Right kidney (tissue), 9 donors: ENCODE results near the gene MAPK8IP3.

Experiments used
- DNase-seq: peaks from one replicate; pipeline ENCODE4 v3.0.0-alpha.2; 2016
- long read RNA-seq, 8 donors: transcript quantifications; one replicate each; lab custom pipeline, GENCODE V29; 2026

The MAPK8IP3 gene, protein sequence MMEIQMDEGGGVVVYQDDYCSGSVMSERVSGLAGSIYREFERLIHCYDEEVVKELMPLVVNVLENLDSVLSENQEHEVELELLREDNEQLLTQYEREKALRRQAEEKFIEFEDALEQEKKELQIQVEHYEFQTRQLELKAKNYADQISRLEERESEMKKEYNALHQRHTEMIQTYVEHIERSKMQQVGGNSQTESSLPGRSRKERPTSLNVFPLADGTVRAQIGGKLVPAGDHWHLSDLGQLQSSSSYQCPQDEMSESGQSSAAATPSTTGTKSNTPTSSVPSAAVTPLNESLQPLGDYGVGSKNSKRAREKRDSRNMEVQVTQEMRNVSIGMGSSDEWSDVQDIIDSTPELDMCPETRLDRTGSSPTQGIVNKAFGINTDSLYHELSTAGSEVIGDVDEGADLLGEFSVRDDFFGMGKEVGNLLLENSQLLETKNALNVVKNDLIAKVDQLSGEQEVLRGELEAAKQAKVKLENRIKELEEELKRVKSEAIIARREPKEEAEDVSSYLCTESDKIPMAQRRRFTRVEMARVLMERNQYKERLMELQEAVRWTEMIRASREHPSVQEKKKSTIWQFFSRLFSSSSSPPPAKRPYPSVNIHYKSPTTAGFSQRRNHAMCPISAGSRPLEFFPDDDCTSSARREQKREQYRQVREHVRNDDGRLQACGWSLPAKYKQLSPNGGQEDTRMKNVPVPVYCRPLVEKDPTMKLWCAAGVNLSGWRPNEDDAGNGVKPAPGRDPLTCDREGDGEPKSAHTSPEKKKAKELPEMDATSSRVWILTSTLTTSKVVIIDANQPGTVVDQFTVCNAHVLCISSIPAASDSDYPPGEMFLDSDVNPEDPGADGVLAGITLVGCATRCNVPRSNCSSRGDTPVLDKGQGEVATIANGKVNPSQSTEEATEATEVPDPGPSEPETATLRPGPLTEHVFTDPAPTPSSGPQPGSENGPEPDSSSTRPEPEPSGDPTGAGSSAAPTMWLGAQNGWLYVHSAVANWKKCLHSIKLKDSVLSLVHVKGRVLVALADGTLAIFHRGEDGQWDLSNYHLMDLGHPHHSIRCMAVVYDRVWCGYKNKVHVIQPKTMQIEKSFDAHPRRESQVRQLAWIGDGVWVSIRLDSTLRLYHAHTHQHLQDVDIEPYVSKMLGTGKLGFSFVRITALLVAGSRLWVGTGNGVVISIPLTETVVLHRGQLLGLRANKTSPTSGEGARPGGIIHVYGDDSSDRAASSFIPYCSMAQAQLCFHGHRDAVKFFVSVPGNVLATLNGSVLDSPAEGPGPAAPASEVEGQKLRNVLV (N-terminal part only)
- long read RNA-seq, donor 1, full-length matches to known transcripts, result 9 of 9 reads
- long read RNA-seq, donor 1, partial matches to known transcripts, result 0 of 9 reads
- long read RNA-seq, donor 1, other reads (novel, unspliced or antisense), result 0 of 9 reads
- long read RNA-seq, donor 2, result 0 reads
- long read RNA-seq, donor 3, partial matches to known transcripts, result 0 of 3 reads
- long read RNA-seq, donor 3, other reads (novel, unspliced or antisense), result 0 of 3 reads
- long read RNA-seq, donor 4, full-length matches to known transcripts, result 7 of 65 reads
- long read RNA-seq, donor 4, partial matches to known transcripts, result 26 of 65 reads
- long read RNA-seq, donor 4, other reads (novel, unspliced or antisense), result 32 of 65 reads
- long read RNA-seq, donor 5, full-length matches to known transcripts, result 3 of 23 reads
- long read RNA-seq, donor 5, partial matches to known transcripts, result 13 of 23 reads
- long read RNA-seq, donor 5, other reads (novel, unspliced or antisense), result 7 of 23 reads
- long read RNA-seq, donor 6, full-length matches to known transcripts, result 5 of 58 reads
- long read RNA-seq, donor 6, partial matches to known transcripts, result 46 of 58 reads
- long read RNA-seq, donor 6, other reads (novel, unspliced or antisense), result 7 of 58 reads
- long read RNA-seq, donor 7, result 0 reads
- long read RNA-seq, donor 8, full-length matches to known transcripts, result 4 of 4 reads
- long read RNA-seq, donor 8, partial matches to known transcripts, result 0 of 4 reads
- long read RNA-seq, donor 8, other reads (novel, unspliced or antisense), result 0 of 4 reads

- DNase-seq, result peak; percentile 100
Observed at GRCh38 chr16:1705688-1706385, at the start of gene MAPK8IP3. Gene MAPK8IP3, plus strand, starts transcription at chr16:1706195. Its CDS starts 145 bp downstream, at chr16:1706340.

DNA sequence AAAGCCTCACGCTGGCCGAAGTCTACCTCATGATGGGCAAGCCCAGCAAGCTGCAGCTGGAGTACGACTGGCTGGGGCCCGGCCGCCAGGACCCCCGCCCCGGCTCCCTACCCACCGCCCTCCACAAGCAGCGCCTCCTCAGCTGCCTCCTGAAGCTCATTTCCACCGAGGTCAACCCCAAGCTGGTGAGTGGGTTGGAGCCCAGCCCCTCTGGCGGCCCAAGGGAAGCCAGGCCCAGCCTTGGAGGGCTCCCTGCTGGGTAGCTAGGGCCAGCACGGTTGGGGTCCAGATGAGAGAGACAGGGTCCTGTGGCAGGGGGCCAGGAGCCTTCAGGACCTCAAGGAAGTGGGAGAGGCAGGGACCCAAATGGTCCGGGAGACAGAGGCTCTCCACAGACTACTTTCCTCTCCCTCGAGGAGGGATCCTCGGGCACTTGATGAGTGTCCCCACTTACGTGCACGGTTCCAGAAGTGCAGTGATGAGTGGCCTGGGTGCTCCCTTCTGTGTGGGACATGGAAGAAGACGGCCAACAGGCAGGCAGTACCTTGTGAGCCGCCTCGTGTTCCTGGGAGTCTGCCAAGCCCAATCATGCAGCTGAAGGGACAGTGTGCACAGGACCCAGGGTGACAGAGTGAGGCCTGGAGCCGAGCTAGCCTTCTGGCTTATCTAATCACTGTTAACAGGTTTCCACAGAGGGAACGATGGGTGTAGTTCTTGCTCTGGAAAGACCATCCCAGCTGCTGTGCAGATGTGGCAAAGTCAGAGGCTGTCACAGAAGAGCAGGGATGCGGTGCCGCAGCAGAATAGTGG, 49.0 kb upstream of the MAPK8IP3 start:
- no peak for DNase-seq

- DNase-seq, result no peak
Observed at GRCh38 chr16:1657841-1658240, 48.2 kb upstream of the MAPK8IP3 start.

DNA sequence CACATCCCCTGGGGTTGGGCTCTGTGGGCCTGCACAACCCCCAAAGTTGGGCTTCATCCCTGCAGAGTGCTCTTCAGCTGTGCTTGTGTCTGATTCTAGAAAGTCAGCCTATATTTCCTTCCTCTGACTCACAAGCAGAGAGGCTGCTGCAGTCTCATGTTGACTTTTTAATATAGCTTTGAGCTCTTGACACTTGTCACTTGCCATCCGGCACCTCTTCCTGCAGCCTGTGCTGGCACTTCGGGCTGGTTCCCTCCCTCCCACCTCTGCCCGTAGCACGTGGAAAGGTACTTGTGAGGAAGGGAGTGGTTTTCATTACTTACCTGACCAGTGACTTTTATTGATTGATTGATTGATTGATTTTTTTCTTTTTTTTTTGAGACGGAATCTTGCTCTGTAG, 47.0 kb upstream of the MAPK8IP3 start:
- no peak for DNase-seq

- no peak for DNase-seq
Observed at GRCh38 chr16:1661826-1662225, 44.2 kb upstream of the MAPK8IP3 start.

DNA sequence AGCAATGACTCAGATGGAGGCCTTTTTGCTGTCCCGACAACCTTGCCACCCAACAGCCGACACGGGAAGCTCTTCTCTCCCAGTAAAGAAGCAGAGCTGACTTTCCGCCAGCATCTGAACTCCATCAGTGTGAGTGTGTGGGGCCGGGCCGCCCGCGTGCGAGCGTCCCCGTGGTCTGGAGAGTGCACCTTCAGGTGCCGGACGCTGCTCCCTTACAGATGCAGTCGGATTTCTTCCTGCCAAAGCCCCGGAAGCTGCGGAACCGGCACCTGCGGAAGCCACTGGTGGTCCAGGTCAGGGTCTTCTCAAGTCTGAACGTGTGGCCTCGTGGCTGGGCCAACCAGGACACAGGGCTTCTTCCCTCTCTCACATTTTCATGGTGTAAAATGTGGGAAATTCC, 43.5 kb upstream of the MAPK8IP3 start:
- DNase-seq, result no peak

DNA sequence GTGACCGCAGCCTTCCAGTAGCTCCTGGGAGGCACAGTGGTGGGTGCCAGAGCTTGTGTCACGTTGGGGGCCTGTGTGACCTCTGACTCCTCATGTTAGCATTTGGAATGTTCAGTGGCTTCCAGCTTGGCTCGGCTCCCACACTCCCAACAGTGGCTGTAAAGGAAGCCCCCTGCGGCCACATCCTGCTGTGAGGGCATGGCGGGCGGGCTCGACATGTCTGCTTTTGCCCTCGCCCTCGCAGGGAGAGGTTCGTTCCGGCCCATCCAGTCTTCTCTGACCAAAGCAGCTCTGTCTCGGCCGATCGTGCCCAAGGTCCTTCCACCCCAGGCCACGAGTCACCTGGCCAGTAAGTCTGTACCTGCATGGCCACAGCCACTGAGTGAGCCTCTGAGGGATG, 40.2 kb upstream of the MAPK8IP3 start:
- DNase-seq, result no peak

DNA sequence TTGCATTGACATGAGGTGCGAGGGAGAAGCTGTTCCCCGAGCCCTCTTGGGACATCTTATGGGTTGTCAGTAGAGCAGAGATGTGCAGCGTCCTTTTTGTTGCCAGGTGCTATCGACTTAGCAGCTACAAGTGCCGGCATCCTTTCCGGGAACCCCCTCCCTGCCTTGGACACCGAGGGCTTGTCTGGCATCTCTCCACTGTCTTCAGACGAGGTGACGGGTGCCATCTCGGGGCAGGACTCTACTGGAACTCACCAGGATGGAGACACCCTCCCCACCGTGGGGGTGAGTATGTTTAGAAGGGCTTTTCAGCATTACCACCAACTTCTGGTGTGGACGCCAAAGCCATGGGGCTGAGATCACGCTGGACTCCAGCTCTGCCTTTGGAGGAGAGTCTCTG, 39.7 kb upstream of the MAPK8IP3 start:
- no peak for DNase-seq

- DNase-seq, result no peak
Observed at GRCh38 chr16:1667271-1667670, 38.7 kb upstream of the MAPK8IP3 start.

DNA sequence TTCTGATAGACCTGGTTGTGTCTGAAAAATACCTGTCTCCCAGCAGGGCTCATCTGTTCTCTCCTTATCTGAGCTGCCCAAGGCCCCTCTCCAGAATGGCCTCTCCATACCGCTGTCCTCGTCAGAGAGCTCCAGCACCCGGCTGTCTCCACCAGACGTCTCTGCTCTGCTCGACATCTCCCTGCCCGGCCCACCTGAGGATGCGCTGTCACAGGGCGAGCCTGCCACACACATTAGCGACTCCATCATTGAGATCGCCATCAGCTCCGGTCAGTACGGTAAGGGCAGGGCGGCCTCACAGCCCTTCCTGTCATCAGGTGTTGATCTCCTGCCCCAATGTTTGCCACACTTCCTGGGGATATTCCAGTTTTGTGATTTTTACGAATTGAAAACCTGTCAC, 38.1 kb upstream of the MAPK8IP3 start:
- no peak for DNase-seq

GRCh38 chr16:1668612-1669319, 37.2 kb upstream of the MAPK8IP3 start:
- DNase-seq, result no peak

DNA sequence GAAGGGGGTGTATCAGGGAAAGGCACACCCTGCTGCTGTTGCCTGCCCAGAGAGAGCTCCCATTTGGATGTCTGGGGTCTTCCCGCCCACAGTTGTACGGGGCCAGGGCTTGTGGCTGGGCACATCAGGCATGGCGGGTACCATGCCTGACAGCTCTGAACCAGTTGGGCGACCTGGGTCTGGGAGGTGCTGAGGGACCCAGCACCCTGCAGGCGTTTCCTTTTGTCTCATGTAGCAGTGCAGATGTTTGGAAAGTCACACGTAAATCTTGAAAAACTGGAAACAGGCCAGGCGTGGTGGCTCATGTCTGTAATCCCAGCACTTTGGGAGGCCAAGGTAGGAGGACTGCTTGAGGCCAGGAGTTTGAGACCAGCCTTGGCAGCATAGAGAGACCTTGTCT, 36.3 kb upstream of the MAPK8IP3 start:
- no peak for DNase-seq

- DNase-seq, result no peak
Observed at GRCh38 chr16:1670371-1670770, 35.6 kb upstream of the MAPK8IP3 start.

- no peak for DNase-seq
Observed at GRCh38 chr16:1670866-1671265, 35.1 kb upstream of the MAPK8IP3 start.

- DNase-seq, result no peak
Observed at GRCh38 chr16:1673424-1674151, 32.4 kb upstream of the MAPK8IP3 start.

DNA sequence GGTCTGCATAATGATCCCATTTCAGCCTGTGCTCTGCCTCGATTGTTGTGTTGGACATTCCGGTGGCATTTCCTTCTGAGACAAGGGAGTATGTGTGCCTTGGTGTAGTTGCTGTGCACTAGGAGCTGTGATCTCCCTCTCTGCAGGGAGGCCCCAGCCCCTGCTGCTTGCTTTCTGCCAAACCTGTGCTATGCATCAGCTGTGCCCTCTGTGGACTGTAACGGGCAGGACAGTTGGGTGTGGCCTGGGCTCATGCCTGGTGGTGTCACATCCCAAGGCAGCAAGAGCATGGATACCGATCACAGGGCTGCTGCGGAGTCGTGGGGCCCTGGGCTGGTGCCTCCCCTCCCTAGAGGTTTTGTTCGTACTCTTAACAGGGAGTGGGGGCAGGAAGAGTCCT, 31.7 kb upstream of the MAPK8IP3 start:
- no peak for DNase-seq

GRCh38 chr16:1674751-1675664, 31.0 kb upstream of the MAPK8IP3 start:
- no peak for DNase-seq
